Dermis microvascular lymphatic vessel endothelial cell (primary cell): ENCODE measurements around the gene CLCN6. TPM values are rescaled to one million over a fixed set of nuclear protein-coding genes. Genes with fewer than 3 reads are reported as not detected.
A peak's percentile ranks its signal among the peaks of the same experiment; 100 is the strongest.

ENCODE experiments used
- DNase-seq, 2 donors: peaks; one replicate each; pipeline versions ENCODE4 v3.0.0 to v3.0.0-alpha.2; 2010; ENCODE audit warnings: low read depth in 2 of 2
- total RNA-seq: library from RNA; depleted of rRNA; stranded (reverse); fragments of >200 nt; gene quantifications from 2 replicates; pipeline ENCODE4 v1.2.1, GENCODE V29; 2014

CLCN6 gene
- total RNA-seq, 1 donor from 2014 or later: 5.9 TPM

GRCh38 chr1:11878891-11879190 lies 72.8 kb downstream of the CLCN6 start:
- no peak for DNase-seq

DNA sequence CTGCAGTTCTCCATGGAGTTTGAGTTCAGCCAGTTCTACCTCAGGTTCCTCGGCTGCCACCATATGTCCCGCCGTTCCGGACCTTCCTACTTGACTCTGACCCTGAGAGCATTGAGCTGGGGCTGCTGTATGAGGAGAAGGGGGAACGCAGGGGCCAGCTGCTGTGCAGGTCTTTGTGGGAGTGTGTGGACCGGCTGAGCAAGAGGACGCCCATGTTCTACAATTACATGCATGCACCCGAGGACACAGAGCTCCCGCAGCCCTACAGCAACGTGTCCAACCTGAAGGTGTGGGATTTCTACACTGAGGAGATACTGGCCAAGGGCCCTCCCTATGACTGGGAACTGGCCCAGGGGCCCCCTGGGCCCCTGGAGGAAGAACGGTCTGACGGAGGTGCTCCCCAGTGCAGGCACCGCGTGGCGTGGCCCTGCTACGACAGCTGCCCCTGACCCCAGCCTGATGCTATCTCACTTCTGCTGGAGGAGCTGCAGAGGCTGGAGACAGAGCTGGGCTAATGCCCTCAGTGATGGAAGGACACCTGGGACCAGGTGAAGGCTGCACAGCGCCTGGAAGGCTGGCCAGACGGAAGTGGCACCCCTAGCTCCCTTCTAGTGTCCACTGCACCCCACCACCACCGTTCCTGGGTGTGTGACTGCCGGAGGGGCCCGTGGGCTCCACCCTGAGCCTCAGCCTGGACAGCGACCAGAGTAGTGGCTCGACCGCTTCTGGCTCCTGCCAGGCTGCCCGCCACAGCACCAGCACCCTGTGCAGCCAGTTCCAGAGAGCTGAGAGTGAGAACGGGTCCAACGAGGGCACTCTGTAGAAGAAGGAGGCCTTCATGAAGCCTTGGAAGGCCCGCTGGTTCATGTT lies 73.6 kb downstream of the CLCN6 start:
- DNase-seq: no peak

DNA sequence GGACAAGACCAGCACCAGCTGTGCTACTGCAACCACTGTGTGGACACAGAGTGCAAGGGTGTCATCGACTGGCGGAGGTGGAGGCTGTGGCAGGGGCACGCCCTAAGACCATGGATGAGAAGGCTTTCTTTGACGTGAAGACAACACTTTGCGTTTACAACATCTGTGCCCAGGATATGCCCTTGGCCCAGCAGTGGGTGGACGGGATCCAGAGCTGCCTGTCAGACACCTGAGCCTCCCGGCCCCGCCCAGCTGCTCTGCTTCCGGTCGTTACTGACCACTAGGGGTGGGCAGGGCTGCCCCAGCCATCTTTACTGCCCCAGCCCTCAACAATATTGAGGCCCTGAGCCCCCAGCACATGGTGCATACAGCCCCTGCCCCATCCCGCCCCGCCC lies 74.2 kb downstream of the CLCN6 start:
- DNase-seq: no peak

DNA sequence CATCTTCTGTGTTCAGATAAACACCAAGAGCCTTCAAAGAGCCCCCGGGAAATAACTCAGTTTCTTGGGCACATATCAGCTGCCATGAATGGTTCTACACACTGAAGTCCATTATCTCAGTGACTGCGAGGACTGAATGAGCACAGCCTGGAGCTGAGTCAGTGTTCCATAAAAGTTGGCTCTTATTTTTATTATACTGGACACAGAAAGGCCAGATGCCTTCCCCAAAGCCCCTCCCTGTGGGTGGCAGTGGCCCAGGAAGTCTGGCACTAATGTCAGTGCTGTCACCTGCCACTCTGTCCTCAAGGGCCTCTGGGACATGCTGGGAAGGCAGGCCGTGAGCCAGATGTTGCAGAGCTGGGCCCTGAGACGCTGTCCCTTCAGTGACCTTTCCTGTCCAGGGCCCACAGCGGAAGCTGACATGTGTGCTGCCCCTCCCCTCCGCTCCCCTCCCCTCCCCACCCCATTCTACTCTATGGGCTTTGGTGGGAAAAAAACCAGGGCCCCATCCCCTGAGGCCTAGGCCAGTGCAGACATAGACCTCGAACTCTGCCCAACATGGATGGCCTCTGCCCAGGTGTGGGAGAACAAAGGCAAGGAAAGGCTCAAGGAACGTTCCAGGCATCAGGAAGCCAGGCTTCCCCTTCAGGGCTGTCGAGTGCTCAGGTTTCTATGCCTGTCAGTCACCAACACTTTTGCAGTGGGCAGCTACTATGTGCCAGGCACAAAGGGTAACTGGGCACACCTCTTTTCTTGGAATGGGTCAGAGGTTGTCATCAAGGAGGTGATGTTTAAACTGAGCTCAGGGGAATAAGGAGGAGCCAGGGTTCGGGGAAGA lies 75.1 kb downstream of the CLCN6 start:
- no peak for DNase-seq

DNA sequence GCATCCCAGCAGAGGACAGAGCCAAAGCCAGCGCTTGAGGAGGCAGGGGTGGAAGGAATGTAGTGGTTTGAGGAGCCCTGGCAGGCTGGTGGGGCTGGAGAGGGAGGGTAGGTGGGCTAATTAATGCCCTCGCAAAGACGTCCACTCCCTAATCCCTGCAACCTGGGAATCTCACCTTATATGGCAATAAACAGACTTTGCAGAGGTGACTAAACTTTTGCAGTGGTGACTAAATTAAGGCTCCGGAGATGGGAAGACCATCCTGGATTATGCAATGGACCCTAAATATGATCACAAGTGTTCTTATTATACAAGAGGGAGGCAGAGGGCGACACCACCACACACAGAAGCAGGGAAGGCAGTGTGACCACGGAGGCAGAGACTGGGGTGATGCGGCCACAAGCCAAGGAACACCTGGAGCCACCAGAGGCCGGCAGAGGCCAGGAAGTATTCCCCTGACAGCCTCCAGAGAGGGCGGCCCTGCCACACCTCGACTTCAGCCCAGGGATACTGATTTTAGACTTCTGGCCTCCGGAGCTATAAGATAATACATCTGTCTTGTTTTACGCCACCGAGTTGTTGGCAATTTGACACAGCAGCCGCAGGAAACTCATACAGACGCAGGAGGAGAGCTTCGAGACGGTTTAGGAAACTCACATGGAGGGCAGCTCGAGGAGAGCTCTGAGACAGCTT lies 75.9 kb downstream of the CLCN6 start:
- DNase-seq: no peak

GRCh38 chr1:11882814-11883538 lies 77.0 kb downstream of the CLCN6 start:
- peak; percentile 16 to 68 for DNase-seq

GRCh38 chr1:11885916-11886315 lies 79.9 kb downstream of the CLCN6 start:
- no peak for DNase-seq

DNA sequence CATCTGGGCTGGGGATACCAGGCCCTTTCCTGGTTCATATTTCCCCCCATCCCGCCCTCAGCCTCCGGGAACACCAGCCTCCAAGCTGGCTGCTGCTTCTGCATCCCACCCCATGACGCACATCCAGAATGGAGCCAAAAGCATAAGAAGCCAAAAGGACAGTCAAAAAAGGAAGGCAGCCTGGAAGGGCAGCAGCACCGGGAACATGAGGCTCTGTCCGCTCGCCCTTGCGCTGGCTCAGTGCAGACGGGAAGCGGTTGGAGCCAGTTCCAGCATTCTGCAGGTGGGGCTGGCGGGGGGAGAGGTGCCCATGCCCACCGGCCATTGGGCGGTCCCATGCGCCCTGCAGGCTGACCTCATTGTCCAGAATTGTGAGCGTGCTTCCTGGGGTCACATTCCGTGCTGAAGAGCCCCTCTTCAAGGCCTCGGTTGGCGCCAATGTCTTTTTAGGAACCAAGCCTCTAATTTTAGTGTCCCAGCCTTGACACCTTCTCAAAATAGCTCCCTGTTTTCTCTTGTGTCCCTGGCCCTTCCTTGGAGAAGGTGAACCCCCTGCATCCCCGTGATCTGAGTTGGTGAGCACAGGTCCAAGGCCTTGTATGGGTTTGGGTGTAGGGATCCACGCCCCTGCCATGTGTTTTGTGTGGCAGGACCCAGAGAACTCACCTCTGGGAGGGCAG lies 81.1 kb downstream of the CLCN6 start:
- DNase-seq: peak; percentile 9 to 68

GRCh38 chr1:11887666-11888007 lies 81.6 kb downstream of the CLCN6 start:
- no peak for DNase-seq

GRCh38 chr1:11888206-11888876 lies 82.3 kb downstream of the CLCN6 start:
- no peak for DNase-seq

DNA sequence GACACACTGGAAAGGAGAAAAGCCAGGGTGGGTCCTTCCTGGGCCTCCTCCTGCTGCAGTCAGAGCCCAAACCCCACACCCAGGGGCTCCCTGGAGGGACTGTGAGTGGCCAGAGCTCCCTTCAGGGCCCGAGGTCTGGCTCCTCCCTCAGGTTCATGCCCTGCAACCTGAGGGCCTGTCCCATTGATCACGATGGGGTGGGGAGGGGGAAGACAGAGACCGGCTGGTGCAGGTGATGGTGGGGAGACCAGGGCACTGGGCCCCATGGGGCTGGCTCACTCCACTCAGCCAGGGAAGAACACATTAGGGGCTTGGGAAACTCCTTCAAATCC lies 82.9 kb downstream of the CLCN6 start:
- no peak for DNase-seq

- no peak for DNase-seq
Measured at GRCh38 chr1:11891433-11892186, 85.6 kb downstream of the CLCN6 start.

Other genes with a start within 250 kb of the CLCN6 start
- 1.4 and 1.5 TPM in 2 replicates for gene FBXO2, start 151.8 kb upstream of the CLCN6 start, total RNA-seq
- 6.4 and 9.6 TPM in 2 replicates for gene FBXO44, start 151.3 kb upstream of the CLCN6 start, total RNA-seq
- 1.8 and 4.0 TPM in 2 replicates for gene FBXO6, start 142.0 kb upstream of the CLCN6 start, total RNA-seq
- gene MAD2L2, start 125.0 kb upstream of the CLCN6 start, total RNA-seq: 37.7 and 39.1 TPM in 2 replicates
- gene DRAXIN, start 114.5 kb upstream of the CLCN6 start, total RNA-seq: 0.13 and 0.64 TPM in 2 replicates
- gene AGTRAP, start 70.1 kb upstream of the CLCN6 start, total RNA-seq: 34.0 and 46.8 TPM in 2 replicates
- 0.25 and 0.26 TPM in 2 replicates for gene C1orf167, start 44.0 kb upstream of the CLCN6 start, total RNA-seq
- 30.2 and 53.2 TPM in 2 replicates for gene MTHFR, start 227 bp upstream of the CLCN6 start, total RNA-seq
- gene NPPA, start 41.6 kb downstream of the CLCN6 start, total RNA-seq: not detected in 2 replicates
- not detected in 2 replicates for gene NPPB, start 52.8 kb downstream of the CLCN6 start, total RNA-seq
- gene KIAA2013, start 120.2 kb downstream of the CLCN6 start, total RNA-seq: 38.3 and 58.3 TPM in 2 replicates
- gene PLOD1, start 128.5 kb downstream of the CLCN6 start, total RNA-seq: 138 and 192 TPM in 2 replicates
- gene MFN2, start 174.3 kb downstream of the CLCN6 start, total RNA-seq: 54.6 and 66.4 TPM in 2 replicates
- gene MIIP, start 213.3 kb downstream of the CLCN6 start, total RNA-seq: 27.5 and 31.1 TPM in 2 replicates